HG03558 (cell line): ENCODE data around the gene MORN1.
"Not testable (repeated sequence)": the region's sequence is repeated elsewhere in the genome, so short reads cannot be mapped to it uniquely, and the experiment has no call there.

Experiments
- ATAC-seq: cut with Tn5 transposase; IDR thresholded peaks from one replicate; pipeline ENCODE4 v1.9.1; 2021; ENCODE audit warnings: moderate number of reproducible peaks; ENCODE audit not compliant: unreplicated experiment; ENCODE audit errors: extremely low read depth

MORN1 gene

GRCh38 chr1:2342384-2343022, 48.9 kb downstream of the MORN1 start:
- no peak for ATAC-seq

GRCh38 chr1:2341706-2342383, 49.5 kb downstream of the MORN1 start:
- no peak for ATAC-seq

GRCh38 chr1:2340918-2341254, 50.5 kb downstream of the MORN1 start:
- no peak for ATAC-seq

GRCh38 chr1:2340086-2340917, 51.1 kb downstream of the MORN1 start:
- ATAC-seq = no peak

GRCh38 chr1:2339206-2340085, 51.9 kb downstream of the MORN1 start:
- no peak for ATAC-seq

- ATAC-seq = no peak
Measured at GRCh38 chr1:2337501-2337900, 53.9 kb downstream of the MORN1 start.

- ATAC-seq = no peak
Measured at GRCh38 chr1:2337081-2337480, 54.3 kb downstream of the MORN1 start.

- no peak for ATAC-seq
Measured at GRCh38 chr1:2336499-2336898, 54.9 kb downstream of the MORN1 start.

GRCh38 chr1:2335721-2336455, 55.5 kb downstream of the MORN1 start:
- ATAC-seq = no peak

GRCh38 chr1:2334883-2335534, 56.3 kb downstream of the MORN1 start:
- ATAC-seq = no peak

GRCh38 chr1:2334366-2334765, 57.0 kb downstream of the MORN1 start:
- no peak for ATAC-seq

GRCh38 chr1:2331580-2331979, 59.8 kb downstream of the MORN1 start:
- ATAC-seq = not testable (repeated sequence)

GRCh38 chr1:2331200-2331544, 60.2 kb downstream of the MORN1 start:
- no peak for ATAC-seq

- ATAC-seq = no peak
Measured at GRCh38 chr1:2330519-2331199, 60.7 kb downstream of the MORN1 start.

GRCh38 chr1:2330035-2330434, 61.3 kb downstream of the MORN1 start:
- no peak for ATAC-seq

- no peak for ATAC-seq
Measured at GRCh38 chr1:2328676-2329455, 62.5 kb downstream of the MORN1 start.

GRCh38 chr1:2327841-2328240, 63.5 kb downstream of the MORN1 start:
- no peak for ATAC-seq

GRCh38 chr1:2327162-2327561, 64.2 kb downstream of the MORN1 start:
- not testable (repeated sequence) for ATAC-seq
